Measurements from ENCODE around the gene RIC8A. TPM values are rescaled to one million over a fixed set of nuclear protein-coding genes. Genes with fewer than 3 reads are reported as not detected.
A peak's percentile ranks its signal among the peaks of the same experiment; 100 is the strongest.

RIC8A gene
- total RNA-seq, 4 donors from 2014 or later, result 65.0 to 108 (median 86.8) TPM

DNA sequence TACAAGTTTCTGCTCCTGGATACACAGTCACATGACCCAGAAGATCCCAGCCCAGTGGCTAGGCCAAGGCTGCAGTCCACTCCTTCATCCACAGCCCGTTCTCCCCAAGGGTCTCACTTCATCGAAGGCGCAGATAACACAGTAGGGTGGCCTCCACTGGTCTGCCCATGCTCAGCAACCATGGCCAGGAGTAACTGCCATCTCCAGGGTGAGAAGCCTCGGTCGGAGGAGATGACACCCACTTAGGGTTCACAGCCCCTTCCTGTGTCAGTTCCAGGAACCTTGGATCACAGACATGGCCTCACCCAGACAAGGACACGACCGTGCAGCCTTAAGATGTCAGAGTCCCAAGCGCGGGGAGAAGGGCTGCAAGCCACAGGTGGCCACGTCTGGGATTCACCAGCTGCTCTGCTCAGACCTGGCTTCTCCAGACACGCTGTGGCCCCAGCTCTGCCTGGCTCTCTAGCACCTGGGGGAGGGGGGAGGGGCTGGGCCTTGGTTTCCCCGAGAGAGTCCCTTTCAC is 2.9 kb upstream of the RIC8A start:
- Histone ChIP-seq H3K4me3 (no peak overlapping the region), H3K27me3 (no peaks in the 10 kb centered on the region), H3K4me1 (peaks cover 3 to 33% (median 16%) of the 10 kb centered on the region in 4 donors), H3K27ac (no peak overlapping the region), H3K36me3 (peaks cover 0 to 34% (median 0%) of the 10 kb centered on the region in 3 donors), H3K9me3 (no peaks in the 10 kb centered on the region)
- peak in 2 of 3 donors; percentile 40 for DNase-seq
- TF ChIP-seq POLR2A (IDR thresholded peaks at IDR 0.05) (no peak), CTCF (IDR thresholded peaks at IDR 0.05) (no peak)

DNA sequence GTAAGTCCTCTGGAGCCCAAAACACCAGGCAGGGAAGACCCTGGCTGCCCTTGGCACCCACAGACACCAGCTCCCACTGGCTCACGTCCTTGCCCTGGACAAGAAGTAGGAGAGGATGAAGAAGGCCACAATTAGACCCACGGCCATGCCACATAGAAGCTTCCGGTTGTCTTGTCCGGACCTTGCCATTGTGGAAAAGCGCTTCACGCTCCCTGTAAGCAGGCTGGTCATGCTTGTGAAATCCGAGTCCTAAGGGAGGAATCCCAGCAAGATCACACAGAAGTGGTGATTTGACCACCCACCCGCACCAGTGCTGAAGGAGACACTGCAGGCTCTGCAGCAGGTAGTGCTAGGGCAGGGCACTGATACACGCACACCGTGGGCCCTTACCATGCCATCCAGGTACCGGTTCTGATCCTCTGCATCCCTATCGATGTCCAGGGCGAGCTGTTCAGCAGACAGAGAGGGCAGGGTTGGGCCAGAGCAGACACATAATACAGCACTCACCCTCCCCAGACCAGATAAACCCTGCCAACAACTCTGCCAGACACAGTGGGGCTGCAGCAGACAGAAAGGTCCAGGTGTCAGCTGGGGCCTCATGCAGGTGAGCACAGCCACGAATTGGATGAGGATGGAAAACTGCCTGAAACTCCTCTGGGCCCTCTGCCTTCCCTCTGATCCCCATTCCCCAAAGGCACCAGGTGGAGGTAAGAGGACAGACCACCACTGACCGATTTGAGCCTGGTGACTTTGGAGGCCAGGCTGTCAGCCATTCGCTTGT is 2.1 kb upstream of the RIC8A start:
- H3K27ac ChIP-seq, result no peak overlapping the region
- DNase-seq, result peak in 2 of 3 donors; percentile 40 to 45
- H3K36me3 ChIP-seq, result peaks cover 0 to 41% (median 0%) of the 10 kb centered on the region in 3 donors
- no peaks in the 10 kb centered on the region for H3K27me3 ChIP-seq
- H3K9me3 ChIP-seq, result no peaks in the 10 kb centered on the region
- H3K4me1 ChIP-seq, result peaks cover 3 to 40% (median 17%) of the 10 kb centered on the region in 4 donors
- TF ChIP-seq POLR2A (IDR thresholded peaks at IDR 0.05) (no peak), CTCF (IDR thresholded peaks at IDR 0.05) (no peak)
- H3K4me3 ChIP-seq, result peak overlapping the region in 1 of 4 donors; percentile 88

DNA sequence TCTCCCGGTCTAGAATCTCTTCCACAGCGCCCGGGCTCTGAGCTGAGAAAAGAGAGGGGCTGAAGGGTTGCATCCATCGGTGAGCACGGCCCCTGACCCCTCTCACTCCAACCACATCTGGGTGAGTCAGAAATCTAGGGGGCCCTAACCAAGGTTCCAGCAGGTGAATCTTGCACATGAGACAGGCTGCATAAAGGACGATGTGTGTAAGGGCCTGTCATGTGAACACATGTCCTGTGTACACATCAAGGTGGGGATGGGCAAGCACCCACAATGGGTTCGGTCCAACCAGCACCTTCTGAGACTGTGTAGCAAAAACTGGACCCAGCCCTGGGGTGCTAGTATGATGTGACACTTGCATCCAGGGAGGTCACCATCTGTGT is 1.5 kb upstream of the RIC8A start:
- Histone ChIP-seq H3K36me3 (peaks cover 0 to 41% (median 0%) of the 10 kb centered on the region in 3 donors), H3K4me3 (peak overlapping the region; percentile 88 to 99 (median 98)), H3K4me1 (peaks cover 3 to 45% (median 17%) of the 10 kb centered on the region in 4 donors), H3K27me3 (no peaks in the 10 kb centered on the region), H3K9me3 (no peaks in the 10 kb centered on the region), H3K27ac (peak overlapping the region in 3 of 4 donors; percentile 98 to 100 (median 99))
- DNase-seq, result no peak
- TF ChIP-seq POLR2A (IDR thresholded peaks at IDR 0.05) (no peak), CTCF (IDR thresholded peaks at IDR 0.05) (no peak)

DNA sequence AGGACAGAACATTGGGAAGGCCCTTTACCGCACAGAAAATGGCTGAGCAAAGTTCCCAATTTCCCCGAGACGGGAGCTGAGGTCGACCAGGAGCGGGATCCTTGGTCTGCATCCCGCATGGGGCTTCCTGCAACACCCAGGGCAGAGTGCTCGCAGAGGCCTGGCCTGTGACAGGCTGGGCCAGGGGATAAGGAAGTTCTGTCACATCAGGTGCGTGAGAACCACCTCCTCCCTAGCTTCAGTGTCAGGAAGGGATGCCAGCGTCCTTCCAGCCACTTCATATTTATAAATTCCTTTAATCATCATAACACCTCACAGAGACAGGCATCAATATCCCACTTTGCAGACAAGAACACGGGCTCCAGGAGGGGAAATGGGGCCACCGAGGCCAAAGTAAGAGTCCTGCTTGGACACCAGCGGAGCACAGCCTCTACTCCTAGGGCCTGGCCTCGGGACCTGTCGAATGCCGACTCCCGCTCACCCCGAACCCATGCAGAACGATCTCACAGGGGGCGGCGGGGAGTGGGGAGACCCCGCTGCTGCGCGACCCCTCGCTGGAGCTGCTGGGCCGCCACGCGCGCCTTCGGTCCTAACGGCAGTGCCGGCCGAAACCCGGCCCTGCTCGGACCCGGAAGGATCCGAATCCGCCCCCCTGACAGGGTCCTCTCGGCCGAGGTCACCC is 841 bp upstream of the RIC8A start:
- peak overlapping the region; percentile 88 to 99 (median 98) for H3K4me3 ChIP-seq
- TF ChIP-seq POLR2A (IDR thresholded peaks at IDR 0.05) (peak in 1 of 2 donors; percentile 32), CTCF (IDR thresholded peaks at IDR 0.05) (no peak)
- peaks cover 0 to 47% (median 0%) of the 10 kb centered on the region in 3 donors for H3K36me3 ChIP-seq
- peaks cover 3 to 45% (median 17%) of the 10 kb centered on the region in 4 donors for H3K4me1 ChIP-seq
- peak; percentile 23 to 72 (median 66) for DNase-seq
- peak overlapping the region; percentile 98 to 100 (median 99) for H3K27ac ChIP-seq
- no peaks in the 10 kb centered on the region for H3K27me3 ChIP-seq
- H3K9me3 ChIP-seq, result no peaks in the 10 kb centered on the region

DNA sequence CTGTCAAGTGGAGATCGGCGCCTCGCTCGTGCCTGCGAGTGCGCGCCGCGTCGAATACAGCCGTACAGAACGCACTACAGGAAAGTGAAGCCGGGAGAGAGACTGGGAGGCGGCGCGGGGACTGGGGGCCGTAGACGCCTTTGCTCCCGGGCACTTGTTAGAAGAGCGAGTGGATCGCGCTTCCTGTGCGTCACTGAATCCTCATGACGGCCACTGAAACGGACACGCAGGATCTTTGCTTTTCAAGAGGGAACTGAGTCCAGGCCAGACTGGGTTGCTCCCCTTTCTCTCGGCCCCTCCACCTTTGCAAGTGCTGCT is 314 bp downstream of the RIC8A start:
- Histone ChIP-seq H3K36me3 (peaks cover 0 to 59% (median 0%) of the 10 kb centered on the region in 3 donors), H3K9me3 (no peaks in the 10 kb centered on the region), H3K4me3 (peak overlapping the region; percentile 88 to 99 (median 98)), H3K4me1 (peaks cover 3 to 34% (median 17%) of the 10 kb centered on the region in 4 donors), H3K27me3 (no peaks in the 10 kb centered on the region), H3K27ac (peak overlapping the region; percentile 98 to 100 (median 99))
- DNase-seq, result peak in 1 of 3 donors; percentile 70
- no peak for TF ChIP-seq POLR2A (IDR thresholded peaks at IDR 0.05)
- no peak for TF ChIP-seq CTCF (IDR thresholded peaks at IDR 0.05)
